ENCODE measurements around the gene VPS4B. TPM values are rescaled to one million over a fixed set of nuclear protein-coding genes. Genes with fewer than 3 reads are reported as not detected.

VPS4B gene
- total and polyA plus RNA-seq, 2 donors (not counting 3 experiments of a cell fraction or from before 2014, with no cell fraction given) = 10.5 to 54.7 TPM

GRCh38 chr18:63374540-63374939 is 47.7 kb downstream of the VPS4B start:
- dilution Hi-C loops (cut with MboI; ENCODE audit: extremely low pct_ligation_motif_present, low sequenced_read_pairs) = no loop called here
- no TSS peak for BruUV-seq (replicated peaks)
- Histone ChIP-seq H3K36me3 (ENCODE audit: control insufficient read depth in 2 of 2, extremely low read depth in 1 of 2, insufficient read depth in 2 of 2, low read length in 2 of 2) (no peaks in the 10 kb centered on the region), H3K27me3 (ENCODE audit: control insufficient read depth in 2 of 2, insufficient read depth in 2 of 2, low read length in 2 of 2) (no peaks in the 10 kb centered on the region), H4K20me1 (replicated peaks; ENCODE audit: control insufficient read depth, extremely low read depth, insufficient read depth, low read length) (no peaks in the 10 kb centered on the region), H3K4me1 (ENCODE audit: control insufficient read depth, extremely low read depth, insufficient read depth, low read length) (peaks cover 7% of the 10 kb centered on the region), H2AFZ (ENCODE audit: low read depth, low read length) (no peak overlapping the region), H3K4me2 (ENCODE audit: insufficient read depth, low read length) (no peak overlapping the region), H3K9me3 (replicated peaks; ENCODE audit: control insufficient read depth, insufficient read depth, low read length) (no peaks in the 10 kb centered on the region), H3K27ac (ENCODE audit: insufficient read depth, low read depth, low read length) (no peak overlapping the region), H3K79me2 (ENCODE audit: control insufficient read depth, insufficient read depth, low read length) (no peaks in the 10 kb centered on the region), H3K9me1 (replicated peaks; ENCODE audit: control insufficient read depth, extremely low read depth, insufficient read depth, low read length) (no peaks in the 10 kb centered on the region), H3K9ac (replicated peaks; ENCODE audit: extremely low read depth, insufficient read depth, low read length) (no peak overlapping the region), H3K4me3 (replicated peaks in 1 of 3; ENCODE audit: insufficient read depth in 1 of 3, low read depth in 1 of 3, low read length in 3 of 3) (no peak overlapping the region)
- TF ChIP-seq GATA2 (IDR thresholded peaks at IDR 0.05; ENCODE audit: insufficient read depth, insufficient read length, low read depth, low read length) = no peak
- no peak for TF ChIP-seq FOS (IDR thresholded peaks at IDR 0.05; ENCODE audit: borderline replicate concordance, insufficient read depth, low read length)
- no peak for TF ChIP-seq CTCF (IDR thresholded peaks at IDR 0.05; ENCODE audit: extremely low read depth in 1 of 2, insufficient read depth in 1 of 2, low read depth in 1 of 2, low read length in 2 of 2)
- no peak for TF ChIP-seq POLR2AphosphoS5 (IDR thresholded peaks at IDR 0.05; ENCODE audit: insufficient read depth, low read depth, low read length)
- TF ChIP-seq POLR2A (IDR thresholded peaks at IDR 0.05; ENCODE audit: low read depth, low read length) = no peak
- TF ChIP-seq MAX (IDR thresholded peaks at IDR 0.05; ENCODE audit: insufficient read depth, insufficient read length) = no peak
- no peak for TF ChIP-seq EZH2 (IDR thresholded peaks at IDR 0.05; ENCODE audit: borderline replicate concordance, low read depth, low read length, severe bottlenecking)
- no peak for TF ChIP-seq JUN (IDR thresholded peaks at IDR 0.05; ENCODE audit: borderline replicate concordance, insufficient read depth, insufficient read length, low read depth)
- TF ChIP-seq MYC (IDR thresholded peaks at IDR 0.05; ENCODE audit: low read depth, low read length) = no peak
- CTCF ChIA-PET = no interaction called here
- intact Hi-C loops (cut with micrococcal nuclease) = no loop called here
- DNase-seq (ENCODE audit: low read depth, low spot score) (no peak), FAIRE-seq (no peak)
- POLR2A ChIA-PET = no interaction called here
